GM19467 (cell line): ENCODE results near the gene GGT6.
A peak's percentile ranks its signal among the peaks of the same experiment; 100 is the strongest.

Source experiments
- ATAC-seq: cut with Tn5 transposase; IDR thresholded peaks from one replicate; pipeline ENCODE4 v1.9.1; 2021; ENCODE audit warnings: mild to moderate bottlenecking, moderate library complexity; ENCODE audit not compliant: unreplicated experiment

Gene GGT6

DNA sequence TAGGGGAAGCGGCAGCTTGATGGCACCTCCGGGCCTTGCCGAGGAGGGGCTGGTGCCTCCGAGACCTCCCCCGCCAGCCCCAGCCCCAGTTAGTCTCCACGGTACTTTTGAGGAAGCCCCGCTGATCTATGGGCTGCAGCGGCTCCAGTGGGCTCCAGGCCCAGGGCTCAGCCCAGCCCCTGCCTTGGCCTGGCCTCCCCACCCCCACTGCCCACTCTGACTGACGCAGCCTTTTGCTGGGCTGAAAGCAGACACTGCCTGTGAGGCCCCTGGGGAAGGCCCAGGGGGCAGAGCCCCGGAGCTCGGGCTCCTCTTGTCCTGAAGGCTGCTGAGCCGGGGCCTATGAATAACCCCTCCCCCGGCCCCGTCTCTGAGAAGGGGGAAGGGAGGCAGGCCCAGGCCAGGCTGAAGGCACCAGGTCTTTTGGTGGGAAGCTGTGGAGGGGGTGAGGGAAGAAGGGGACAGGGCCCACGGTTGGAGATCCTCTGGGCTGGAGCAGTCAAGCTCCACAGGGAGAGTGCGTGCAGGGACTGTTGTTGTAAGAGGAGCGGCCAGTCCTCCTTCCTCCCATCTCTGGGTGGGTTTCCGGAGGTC lies 16.4 kb upstream of the GGT6 start:
- no peak for ATAC-seq

DNA sequence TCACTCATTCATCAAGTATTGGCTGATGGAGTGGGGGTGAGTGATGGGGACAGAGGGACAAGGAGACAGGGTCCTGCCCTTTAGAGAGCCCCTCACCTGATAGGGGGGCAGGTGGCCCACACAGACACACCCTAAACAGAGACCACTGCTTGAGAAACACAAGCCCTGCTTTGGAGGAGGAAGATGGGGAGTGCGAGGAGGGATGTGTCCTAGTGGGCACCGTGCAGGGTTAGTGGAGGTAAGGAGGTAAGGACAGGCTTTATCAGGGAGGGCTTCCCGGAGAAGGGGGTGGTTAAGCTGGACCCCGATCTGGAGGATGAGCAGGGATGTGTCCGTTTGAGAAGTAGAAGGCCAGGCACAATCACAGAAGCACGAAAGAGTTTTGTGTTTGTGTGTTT lies 15.8 kb upstream of the GGT6 start:
- ATAC-seq = no peak

DNA sequence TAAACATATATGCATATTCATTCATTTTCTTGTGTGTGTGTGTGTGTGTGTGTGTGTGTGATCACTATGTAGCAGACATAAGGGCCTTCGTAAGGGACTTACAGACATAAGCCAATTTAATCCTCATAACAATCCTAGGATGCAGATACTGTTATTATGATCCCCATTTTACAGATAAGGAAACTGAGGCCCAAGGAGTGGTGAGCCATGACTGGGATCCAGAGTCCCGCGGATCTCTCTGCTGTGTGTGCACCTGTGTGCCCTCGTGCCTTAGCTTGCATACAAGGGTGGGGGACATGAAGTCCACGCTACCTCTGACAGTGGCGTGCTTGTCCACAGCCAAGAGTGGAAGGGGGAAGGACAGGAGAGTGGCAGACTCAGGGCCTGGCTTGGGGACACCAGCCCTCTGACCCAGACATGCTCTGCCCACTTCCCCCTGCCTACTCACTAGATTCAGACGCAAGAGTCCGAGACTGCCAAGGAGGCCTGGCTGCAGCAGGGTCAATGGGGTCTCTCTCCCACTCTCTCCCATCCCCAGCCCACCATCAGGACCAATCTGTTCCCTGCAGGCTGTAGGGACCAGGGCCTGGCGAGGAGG lies 14.2 kb upstream of the GGT6 start:
- ATAC-seq = no peak

DNA sequence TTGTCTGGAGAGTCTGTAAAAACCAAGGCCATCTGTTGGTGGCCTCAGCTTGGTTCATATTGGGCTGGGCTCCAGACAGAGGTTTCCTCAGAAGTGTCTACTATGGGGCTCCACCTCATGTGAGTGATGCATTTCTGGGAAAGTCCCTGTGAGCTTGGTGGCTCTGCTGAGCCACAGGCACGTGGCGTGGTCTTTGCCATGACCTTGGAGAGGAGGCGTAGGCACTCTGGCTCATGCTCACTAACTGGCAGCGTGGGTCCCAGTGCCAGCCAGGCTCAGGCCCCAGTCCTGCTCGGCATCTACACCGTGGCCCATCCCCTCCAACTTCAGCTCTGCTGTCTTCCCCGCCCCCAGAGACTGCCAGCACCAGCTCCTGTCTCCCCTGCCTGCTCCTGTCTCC lies 13.3 kb upstream of the GGT6 start:
- ATAC-seq = no peak

DNA sequence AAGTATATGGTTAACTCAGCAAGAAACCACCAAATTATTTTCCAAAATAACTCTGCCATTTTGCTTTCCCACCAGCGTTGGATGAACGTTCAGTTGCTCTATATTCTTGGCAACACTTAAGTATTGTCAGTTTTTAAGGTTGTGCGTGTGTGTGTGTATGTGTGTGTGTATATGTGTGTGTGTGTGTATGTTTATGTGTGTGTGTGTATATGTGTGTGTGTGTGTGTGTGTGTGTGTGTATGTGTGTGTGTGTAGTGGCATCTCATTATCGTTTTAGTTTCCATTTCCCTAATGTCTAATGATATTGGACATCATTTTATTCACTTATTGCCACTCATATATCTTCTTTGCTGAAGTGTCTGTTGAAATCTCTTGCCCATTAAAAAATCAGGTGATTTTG lies 12.7 kb upstream of the GGT6 start:
- ATAC-seq = no peak

DNA sequence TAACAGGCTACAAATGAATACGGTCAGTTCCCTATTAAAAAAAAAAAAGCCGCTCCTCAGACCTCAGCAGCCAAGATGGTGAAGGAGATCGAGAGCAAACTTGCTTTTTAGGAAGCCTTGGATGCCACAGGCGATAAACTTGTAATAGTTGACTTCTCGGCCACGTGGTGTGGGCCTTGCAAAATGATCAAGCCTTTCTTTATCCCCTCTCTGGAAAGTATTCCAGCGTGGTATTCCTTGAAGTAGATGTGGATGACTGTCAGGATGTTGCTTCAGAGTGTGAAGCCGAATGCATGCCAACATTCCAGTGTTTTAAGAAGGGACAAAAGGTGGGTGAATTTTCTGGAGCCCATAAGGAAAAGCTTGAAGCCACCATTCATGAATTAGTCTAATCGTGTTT lies 11.8 kb upstream of the GGT6 start:
- ATAC-seq = no peak

DNA sequence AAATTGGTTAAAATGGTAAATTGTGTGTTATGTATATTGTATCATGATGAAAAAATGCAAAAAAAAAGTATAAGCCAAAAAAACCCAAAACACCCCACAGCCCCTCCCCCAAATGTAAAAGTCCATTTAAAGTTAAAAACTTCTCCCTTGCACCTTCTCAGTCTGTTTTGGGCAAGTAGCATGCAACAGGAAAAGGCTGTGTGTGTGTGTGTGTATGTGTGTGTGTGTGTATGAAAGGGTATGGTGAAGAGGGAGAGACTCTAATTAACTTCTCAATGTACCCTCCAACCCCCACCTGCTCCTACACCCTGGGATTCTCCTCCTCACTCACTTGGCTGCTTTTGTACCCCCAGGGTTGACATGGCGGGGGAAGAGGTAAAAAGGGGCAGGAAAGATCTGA lies 9.2 kb upstream of the GGT6 start:
- ATAC-seq = no peak

DNA sequence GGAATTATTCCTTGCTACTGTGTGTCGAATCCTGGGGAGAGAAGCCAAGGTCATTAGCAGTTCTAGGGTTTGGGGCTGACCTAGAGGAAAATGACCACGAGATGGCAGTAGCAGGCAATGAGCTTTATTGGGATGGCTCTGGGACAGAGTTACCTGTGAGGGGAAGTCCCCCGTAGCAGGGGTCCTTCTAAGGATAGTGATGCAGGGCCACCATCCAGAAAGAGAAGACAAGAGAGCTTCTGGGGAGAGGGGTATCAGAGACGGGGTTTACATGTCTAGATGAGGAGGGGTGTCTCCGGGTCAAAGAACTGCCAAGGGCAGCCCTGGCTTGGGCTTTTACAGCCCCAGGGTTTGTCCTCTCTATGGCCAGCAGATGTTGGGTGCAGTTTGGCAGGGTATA lies 6.4 kb upstream of the GGT6 start:
- ATAC-seq = no peak

DNA sequence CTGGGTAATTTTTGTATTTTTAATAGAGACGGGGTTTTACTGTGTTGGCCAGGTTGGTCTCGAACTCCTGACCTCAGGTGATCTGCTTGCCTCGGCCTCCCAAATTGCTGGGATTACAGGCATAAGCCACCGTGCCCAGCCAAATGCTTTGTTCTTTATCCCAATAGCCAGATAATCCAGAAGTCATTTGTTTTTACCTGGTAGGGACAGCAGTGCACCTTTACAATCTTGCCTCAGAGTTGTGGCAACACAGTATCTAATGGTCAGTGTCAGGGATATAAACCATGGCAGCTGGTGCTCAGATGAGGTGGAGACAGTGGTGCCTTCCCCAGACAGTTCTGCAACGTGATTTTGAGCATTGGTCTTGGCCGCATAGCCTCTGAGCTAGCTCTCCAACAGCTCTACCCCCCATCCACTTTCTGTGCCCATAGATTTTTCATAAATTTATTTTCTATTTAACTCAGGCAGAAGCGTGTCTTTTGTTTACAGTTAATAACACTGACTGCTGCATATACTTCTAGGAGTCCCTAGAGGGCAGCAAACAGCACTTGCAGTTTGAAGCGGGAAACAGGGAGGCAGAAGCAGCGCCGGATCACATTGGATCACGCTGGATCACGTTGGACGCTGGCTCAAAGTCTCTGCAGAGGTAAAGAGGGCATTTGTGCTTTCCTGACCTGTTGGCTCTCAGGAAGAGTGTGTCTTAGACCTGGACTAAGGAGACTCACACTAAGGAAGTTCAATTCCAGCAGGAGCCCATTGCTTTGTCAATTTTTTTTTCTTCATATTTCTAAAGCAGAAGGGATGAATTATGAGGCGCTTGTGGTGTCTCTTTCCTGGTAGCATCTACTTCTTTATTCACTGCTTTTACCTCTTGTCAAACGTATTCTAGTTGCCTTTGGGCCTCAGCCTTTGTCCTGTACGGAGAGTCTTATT lies 5.1 kb upstream of the GGT6 start:
- no peak for ATAC-seq

DNA sequence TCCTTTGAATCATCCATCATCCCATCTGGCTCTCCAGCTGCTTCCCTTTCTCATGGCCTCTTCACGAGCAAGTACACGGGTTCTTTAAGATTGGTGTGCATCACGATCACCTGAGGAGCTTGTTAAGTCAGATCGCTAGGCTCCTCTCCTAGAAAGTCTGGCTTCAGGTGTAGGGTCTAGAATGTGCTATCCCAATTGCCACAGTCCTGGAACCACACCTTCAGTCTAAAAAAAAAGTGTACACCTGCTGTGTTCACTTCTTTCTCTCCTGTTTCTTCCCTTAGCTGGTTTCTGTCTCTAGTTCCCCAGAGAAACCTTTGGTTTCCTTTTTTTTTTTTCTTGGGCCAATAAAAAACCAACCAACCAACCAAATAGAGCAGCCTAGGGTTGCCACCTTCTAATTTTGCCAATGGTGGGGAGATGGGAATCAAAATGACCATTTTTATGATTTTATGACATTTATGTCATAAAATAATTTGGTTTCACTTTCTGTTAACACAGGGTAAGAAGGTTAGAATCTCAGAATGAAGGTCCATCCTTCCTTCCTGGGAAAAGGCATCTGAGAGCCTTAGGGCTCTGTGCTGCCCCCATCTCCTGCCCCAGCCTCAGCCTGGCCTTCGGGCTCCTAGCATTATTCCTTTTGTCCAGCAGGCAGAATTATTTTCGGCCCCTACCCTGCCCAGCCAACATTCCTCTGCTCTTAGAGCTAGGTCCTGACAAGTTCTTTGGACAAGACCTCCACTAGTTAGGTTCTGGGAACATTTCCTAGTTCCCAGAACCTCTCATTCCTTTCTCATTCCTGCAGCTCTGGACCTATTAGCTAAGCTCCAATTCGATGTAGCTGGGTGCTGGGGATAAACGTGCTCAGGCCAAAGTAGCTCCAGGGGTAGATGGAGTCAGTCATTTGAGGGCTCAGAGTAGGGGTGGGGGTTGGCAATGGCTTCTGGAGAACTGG lies 1.9 kb upstream of the GGT6 start:
- no peak for ATAC-seq

DNA sequence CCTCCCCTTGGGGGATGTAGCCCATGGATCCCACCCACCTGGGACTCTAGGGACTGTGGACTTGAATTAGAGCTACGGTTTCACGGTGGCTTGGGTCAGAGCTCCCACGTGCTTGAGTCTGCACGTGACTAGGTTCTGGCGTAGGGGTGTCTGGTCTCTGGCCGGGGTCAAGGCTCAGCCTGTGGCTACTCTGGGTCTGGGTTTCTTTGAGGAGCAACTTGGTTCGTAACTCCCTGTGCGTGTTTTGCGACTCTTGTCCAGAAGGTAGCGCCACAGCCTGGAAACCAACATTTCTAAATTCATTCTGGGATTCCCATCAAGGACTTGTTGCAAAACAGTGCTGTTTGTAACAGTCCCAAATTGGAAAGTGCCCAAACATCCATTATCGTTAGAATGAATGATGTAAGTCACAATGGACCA lies 470 bp upstream of the GGT6 start:
- no peak for ATAC-seq

DNA sequence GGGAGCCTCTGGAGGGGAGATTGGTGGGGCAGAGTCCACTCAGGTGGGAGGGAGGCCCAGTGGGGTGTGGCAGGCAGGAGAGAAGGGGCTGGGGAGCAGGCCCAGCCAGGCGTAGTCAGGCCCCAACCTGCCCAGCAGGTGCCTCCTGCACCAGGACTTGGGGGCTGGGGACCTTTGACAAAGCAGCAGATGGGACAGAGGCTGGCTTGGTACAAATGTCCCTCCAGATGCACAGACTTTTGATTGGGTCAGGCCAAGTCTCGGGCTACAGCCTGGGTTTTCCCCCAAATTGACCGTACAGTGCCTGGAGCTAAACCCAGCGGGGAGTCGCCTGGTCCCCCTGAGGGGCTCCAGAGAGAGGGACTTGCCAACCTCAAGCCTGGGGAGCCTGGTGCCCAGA lies 411 bp downstream of the GGT6 start:
- ATAC-seq = no peak

DNA sequence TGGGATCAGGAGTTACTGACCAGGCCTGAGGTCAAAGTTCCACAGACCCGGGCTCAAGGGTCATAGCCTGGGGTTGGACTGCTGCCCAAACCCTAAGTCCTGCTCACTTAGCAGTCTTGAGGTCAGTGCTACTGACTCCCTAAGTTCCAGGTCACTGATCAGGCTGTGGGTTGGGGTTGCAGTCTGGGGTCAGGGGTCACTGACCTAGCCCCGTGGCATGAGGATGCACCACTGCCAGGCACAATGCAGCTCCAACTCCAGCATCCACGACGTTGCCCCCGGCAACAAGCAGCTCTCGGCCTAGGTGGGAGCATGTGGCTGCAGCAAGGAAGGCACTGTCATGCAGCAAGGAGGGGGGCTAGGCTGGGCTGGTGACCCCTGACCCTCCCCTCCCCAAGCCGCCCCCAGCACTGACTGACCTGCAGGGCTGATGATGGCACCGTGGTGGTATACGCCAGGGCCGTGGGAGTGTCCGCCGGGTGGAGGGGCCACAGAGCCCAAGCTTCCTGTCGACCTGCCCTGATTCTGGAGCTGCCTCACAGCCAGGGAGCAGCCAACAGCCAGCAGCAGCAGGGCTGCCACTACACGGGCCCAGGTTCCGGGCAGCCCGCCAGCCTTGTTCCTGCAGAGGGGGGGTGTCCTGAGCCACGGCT lies 1.1 kb downstream of the GGT6 start:
- ATAC-seq = no peak

DNA sequence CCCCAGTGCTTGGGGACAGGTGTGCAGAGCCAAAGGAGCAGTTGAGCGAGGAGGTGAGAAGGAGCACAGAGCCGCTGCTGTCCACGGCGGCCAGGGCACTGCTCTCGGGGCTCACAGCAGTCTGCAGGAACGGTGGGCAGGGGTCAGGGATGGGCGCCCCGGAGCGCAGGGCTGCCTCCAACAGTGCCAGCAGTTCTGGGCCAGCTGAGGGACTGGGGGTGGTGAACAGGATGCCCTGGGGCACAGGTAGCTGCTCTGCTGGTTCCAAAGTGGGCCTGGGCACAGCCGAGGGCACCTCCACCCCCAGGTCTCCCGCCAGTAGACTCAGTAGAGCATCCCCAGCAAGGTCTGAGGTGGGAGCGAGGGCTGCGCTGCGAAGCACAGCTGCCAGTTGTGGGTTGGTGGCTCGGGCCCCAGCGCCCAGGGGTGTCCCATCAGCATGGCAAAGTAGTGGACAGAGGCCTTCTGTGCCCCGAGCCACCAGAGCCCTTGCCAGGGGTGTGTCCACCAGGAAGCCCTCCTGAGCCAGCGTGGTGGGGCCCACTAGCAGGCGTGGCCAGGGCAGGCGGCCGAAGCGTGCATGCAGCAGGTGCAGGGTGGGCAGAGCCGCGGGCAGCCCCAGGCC lies 1.9 kb downstream of the GGT6 start:
- ATAC-seq = no peak

DNA sequence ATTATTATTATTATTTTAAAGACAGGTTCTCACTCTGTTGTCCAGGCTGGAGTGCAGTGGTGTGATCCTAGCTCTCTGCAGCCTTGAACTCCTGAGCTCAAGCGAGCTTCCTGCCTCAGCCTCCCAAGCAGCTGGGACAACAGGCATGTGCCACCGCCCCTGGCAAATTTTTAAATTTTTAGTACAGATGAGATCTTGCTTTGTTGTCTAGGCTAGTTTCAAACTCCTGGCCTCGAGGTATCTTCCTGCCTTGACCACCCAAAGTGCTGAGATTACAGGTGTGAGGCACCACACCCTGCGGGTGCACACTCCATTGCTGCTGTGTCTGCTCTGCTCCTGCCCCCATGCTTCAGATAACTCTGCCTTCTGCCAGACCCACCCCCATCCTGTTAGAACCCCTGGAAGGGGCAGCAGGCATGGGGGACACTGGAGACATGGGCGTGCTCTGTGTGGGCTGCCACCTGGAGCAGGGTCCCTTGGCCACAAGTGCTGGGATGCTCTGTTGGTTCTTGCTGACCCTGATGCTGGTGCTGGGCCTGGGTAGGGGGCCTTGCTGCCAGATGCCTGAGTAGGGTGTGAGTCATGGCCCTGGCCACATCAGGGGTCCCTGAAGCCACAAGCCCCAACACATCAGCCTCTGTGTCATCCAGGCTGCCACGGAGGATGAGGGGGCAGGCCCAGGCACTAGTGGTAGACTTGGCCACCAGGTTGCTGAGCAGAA lies 2.6 kb downstream of the GGT6 start:
- ATAC-seq = no peak

DNA sequence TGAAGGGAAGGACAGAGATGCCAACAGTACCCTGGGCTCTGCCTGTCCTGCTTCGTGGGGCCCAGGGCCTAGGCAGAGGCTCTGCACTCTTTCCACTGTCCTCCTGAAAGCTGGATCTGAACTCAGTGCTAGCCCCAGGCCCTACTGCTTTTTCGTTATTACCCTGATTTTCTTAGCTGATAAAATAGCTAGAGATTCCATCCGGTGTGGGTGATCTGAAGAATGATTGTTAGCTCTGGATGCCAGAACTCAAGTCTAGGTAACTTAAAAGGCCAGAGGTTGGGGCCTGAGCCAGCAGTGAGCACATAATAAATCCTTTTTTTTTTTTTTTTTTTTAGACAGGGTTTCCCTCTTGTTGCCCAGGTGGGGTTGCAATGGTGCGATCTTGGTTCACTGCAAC lies 3.4 kb downstream of the GGT6 start:
- no peak for ATAC-seq

DNA sequence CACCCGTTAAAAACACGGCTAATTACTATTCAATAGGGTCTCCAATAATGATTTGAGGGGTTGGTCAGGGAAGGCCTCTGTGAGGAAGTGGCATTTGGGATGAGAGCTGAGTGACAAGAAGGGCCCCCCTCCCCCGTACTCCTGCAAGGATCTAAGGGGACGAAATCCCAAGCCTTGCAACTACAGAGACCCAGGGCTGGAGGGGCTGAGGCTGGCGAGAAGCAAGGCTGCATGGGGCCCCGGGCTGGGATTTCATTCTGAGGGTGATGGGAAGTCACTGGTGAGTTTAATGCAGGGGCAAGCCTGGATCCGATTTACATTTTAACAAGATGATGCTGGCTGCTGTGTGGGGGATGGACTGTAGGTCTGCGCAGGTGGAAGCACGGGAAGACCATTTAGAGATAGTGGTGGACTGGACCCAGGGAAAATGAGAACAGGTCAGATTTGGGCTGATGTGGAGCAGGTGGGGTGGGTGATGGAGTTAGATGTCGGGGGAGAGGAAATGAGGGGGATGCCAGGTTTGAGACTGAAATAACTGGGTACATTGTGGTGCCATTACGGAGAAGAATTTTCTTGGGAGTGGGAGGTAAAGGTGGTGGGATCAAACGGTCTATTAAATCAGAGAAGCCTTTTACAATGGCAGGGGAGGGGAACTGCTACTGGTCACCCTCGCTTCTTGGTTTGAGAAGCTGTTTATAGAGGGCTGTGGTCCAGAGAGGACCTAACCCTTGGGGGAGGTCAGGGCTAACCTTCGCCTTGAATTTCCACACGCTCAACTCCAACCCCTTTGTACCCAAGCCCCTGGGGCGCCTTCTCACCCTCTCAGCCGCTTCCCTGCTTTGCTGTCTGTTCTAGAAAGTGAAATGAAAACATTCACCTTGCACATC lies 4.3 kb downstream of the GGT6 start:
- ATAC-seq = no peak

DNA sequence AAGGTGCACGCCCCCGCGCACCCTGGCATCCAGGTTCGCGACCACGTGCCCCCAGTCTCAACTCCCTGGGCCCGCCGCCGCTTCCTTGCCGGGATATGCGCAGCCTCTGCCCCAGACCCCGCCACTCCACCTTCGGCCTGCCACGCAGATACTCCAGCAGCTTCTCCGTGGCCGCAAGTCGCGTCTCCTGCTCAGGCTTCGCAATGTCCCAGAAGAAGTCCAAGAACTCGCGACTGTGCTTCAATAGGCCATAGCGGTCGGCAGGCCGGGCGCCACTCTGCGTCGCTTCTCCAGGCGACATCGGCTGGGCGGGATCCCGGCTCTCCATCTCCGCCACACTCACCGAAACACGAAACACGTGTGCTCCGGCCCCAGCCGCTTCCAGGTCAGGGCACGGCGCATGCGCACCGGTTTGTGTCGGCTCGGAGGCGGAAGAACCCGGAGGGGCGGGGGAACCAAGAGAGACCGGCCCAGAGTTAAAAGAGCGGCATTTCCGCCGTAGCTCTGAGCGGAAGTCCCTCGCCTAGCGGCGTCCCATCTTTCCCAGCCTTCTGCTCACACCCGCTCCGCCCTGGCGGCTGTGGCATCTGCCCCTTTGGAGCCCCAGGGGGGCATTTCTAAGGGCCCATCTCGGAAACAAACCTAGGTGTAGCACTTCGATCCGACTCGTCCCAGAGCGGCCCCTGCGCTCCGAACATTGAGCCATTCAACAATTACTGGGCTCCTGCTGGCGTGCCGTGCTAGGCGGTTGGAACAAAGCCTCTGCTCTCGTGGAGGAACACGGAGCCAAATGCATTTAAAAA lies 5.2 kb downstream of the GGT6 start, which contains the start of gene MYBBP1A:
TSS of gene MYBBP1A (minus strand) at position 388 of the 803 bp plus-strand sequence. CDS start at position 328, 60 bp downstream.
- ATAC-seq = peak; percentile 77
